Activated CD8-positive, alpha-beta memory T cell treated with anti-CD3 and anti-CD28 coated beads, Interleukin-2, amount 50 U/mL, for 24 hours (primary cell): ENCODE measurements around the gene THAP7.
"Not testable (repeated sequence)": the region's sequence is repeated elsewhere in the genome, so short reads cannot be mapped to it uniquely, and the experiment has no call there.

Source experiments
- DNase-seq: peaks from one replicate; pipeline ENCODE4 v3.0.0-alpha.2; 2020; ENCODE audit errors: extremely low read depth

THAP7 gene

DNA sequence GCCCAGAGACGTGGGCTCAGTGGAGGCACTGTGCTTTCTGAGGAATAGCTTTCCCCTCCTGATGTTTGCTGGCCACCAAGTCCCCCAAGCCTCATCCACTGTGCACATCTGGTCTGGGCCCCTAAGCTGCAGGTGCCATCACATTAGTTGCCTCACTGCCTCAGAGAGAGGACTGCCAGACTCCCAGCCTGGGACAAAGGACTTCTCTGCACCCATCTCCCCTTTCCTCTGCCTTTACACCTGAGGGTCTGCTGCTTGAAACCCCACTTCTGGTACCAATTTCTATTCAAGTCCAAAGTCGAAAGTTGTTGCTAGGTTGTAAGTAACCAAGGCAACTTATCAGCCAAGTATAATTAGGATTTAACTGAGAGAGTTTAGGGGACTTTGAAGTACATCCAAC lies 23.5 kb downstream of the THAP7 start:
- DNase-seq: no peak

DNA sequence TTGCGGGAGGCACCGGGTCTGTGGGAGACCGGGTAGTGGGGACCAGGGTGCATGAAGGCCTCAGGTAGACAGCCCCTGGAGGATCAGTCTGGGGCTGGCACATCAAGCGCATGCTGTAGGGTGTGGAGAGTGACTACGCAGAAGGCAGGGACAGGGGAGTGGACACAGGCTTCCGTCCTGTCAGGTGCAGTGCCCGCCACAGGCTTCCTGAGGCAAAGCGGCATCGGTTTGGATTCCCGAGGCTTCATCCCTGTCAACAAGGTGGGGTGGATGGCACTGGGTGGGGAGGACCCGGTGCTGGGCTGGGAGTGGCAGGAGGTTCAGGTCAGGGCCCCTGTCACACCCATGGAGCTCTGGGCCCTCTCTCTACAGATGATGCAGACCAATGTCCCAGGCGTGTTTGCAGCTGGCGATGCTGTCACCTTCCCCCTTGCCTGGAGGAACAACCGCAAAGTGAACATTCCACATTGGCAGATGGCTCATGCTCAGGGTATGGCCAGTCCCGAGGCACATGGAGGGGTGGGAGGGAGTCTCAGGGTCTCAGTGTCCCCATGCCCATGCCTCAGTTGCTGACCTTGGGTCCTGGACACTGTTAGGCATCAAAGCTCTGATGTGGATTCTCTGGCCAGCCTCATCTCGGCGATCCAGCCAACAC lies 24.3 kb downstream of the THAP7 start:
- DNase-seq: no peak

DNA sequence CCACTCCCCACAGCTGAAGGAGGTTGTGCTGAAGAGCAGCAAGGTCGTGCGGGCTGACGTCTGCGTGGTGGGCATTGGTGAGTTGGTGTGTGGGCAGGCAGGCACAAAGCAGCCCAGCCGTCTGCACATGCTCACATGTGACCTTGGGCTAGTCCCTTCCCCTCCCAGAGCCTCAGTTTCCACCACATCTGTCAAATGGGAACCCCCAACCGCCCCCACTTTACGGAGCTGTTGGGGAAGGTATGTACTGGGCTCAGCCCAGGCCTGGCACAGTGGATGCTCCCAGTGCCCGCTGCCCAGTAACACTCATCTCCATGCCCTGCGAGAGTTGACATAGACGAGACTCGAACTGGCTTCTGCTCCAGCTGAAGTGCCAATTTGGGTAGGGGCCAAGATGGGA lies 24.9 kb downstream of the THAP7 start:
- no peak for DNase-seq

DNA sequence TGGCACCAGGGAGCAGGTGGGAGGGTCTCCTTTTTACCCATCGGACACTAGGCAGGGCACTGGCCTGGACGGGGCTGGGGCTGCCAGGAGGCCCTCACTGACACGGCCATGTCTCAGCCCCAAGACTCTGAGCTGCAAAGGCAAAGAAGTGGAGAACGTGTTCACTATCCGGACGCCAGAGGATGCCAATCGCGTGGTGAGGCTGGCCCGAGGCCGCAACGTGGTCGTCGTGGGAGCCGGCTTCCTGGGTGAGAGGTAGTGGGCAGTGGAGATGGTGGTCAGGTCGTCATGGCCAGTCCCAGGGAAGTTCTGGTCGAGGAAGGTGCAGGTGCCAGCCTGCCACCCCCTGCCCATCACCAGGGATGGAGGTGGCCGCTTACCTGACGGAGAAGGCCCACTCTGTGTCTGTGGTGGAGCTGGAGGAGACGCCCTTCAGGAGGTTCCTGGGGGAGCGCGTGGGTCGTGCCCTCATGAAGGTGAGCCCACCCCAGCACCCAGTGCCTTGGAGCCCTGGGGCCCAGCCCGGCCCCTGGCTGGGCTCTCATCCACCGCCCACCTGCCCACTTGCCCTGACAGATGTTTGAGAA lies 25.5 kb downstream of the THAP7 start:
- DNase-seq: no peak

DNA sequence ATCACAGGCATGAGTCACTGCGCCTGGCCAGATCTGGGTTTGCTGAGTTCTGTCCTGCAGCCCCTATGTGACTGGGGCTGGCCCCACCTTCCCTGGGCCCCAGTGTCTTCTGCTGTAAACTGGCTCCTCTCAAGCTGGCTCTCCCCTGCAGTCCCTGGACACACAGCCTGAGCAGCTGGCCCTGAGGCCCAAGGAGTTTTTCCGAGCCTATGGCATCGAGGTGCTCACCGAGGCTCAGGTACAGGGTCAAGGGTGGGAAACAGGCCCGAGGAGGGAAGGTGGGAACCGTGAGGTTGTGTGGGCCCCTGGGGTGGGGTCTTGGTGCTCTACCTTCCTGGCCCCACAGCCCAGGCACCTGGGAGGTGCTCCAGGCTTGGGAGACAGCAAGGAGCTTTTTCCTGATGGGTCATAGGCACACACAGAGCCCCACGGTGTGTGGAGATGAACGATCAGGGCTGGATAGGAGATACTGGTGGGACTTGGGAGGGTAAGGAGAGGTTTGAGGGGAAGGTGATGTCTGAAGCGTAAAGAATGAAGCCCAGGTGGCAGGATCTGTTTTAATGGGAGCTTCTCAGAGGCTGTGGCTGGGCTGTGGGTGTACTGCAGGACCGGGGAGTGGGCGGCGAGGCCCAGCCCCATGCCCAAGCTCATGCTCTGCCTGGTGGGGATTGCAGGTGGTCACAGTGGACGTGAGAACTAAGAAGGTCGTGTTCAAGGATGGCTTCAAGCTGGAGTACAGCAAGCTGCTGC lies 26.2 kb downstream of the THAP7 start:
- DNase-seq: no peak

DNA sequence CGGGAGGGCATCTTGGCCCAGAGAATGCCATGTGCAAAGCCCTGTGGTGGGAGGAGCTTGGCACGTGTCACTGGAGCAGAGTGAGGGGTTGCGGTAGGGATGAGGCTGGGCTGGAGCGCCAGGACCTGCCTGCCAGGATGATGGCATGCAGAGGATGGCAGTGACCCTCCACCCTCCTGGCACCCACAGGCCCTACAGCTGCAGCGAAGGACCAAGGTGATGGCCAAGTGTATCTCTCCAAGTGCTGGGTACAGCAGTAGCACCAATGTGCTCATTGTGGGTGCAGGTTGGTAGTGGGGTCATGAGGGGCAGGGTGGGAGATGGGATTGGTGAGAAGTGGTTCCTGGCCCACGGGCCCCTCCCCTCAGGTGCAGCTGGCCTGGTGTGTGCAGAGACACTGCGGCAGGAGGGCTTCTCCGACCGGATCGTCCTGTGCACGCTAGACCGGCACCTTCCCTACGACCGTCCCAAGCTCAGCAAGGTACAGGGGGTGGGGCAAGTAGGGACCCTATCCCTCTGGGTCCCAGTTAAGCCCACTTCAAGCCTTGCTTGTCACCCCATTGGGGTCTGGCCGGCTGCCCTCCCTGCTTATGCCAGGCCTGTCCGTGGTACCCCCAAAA lies 27.5 kb downstream of the THAP7 start:
- DNase-seq: no peak

DNA sequence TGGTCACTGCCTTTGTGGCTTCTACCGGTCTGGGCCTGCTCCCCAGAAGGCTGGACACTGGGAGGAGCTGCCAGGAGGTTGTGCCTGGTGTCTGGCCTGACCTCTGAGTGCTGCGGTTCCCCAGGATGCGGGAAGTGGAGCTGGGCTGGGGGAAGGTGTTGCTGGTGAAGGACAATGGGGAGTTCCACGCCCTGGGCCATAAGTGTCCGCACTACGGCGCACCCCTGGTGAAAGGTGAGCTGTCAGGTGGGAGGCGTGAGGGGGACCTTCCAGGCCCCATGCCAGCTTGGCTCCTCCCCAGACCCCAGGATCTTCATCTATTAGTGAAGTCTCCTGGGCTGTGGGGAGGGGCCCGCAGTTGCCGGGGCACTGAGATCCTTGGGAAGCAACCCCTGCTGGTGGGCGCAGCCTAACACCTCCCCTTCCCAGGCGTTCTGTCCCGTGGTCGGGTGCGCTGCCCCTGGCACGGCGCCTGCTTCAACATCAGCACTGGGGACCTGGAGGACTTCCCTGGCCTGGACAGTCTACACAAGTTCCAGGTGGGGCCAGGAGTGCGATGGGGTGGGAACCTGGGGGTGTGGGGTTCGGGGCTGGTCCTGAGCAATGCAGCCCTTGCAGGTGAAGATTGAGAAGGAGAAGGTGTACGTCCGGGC lies 28.2 kb downstream of the THAP7 start:
- no peak for DNase-seq

DNA sequence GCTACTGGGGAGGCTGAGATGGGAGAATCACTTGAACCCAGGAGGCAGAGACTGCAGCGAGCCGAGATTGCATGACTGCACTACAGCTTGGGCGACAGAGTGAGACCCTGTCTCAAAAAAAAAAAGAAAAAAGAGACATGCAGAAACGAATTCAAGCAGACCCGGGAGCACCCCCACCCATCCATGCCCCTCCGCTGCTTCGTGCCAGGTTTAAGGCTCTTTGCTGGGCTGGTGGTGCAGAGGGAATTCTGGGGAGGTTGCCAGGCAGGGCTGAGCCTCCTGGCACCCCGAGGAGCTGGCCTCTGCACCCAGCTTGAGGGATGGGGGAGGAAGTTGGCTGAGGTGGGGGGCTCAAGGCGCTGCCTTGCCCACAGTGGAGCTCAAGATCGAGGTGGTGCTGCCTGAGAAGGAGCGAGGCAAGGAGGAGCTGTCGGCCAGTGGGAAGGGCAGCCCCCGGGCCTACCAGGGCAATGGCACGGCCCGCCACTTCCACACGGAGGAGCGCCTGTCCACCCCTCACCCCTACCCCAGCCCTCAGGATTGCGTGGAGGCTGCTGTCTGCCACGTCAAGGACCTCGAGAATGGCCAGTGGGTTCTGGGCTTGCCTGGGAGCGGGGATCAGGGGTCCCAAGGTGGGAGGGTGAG lies 28.9 kb downstream of the THAP7 start:
- DNase-seq: no peak

DNA sequence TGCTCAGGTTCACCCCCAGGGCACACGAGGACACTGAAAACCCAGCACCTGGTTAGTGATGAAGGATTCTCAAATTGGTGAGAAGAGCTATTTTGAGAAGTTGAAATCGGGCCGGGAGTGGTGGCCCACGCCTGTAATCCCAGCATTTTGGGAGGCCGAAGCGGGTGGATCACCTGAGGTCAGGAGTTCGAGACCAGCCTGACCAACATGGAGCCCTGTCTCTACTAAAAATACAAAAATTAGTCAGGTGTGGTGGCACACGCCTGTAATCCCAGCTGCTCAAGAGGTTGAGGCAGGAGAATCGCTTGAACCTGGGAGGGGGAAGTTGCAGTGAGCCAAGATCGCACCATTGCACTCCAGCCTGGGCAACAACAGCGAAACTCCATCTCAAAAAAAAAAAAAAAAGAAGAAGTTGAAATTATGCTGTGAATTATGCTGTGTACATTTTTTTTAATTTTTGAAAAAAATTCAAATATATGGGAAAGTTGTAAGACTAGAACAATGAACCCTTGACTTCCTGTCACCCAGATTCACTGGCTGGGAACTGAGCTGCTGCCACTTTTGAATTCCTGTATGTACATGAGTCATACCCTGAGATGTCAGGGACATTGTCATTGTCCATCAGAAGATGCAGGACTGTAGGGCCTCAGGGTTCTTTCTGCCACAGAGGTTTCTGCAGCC lies 29.8 kb downstream of the THAP7 start:
- DNase-seq: not testable (repeated sequence)

DNA sequence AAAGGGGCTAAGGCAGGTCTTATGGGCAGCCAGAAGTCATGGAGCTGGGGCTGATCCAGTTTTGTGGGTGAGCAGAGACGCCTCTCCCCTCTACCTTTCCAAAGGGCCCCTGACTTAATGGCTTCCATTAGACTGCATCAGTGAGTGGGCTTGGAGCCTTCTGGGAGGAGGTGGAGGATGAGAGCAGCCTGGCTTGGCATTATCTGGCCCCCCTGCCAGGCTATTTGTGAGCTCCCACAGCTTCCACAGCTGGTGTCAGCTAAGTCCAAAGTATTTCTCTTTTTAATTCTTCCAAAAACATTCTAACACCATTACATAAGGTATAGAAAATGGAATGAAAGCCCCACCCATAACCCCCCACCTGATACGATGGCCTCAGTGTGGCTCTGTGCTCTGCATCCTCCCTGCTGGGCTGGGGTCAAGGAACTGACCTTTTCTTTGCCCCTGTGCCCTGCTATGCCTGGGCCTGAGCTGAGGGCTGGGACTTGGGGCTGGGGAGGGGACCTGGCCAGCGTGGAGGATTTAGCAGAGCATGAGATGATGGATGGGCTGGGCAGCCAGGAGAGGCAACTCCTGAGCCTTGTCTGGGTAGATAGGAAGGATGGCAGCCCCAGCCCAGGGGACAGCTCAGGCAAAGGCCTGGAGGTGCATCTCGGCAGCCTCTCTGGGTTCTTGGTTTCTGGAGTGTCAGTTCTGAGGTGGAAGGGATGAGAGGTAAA lies 30.8 kb downstream of the THAP7 start:
- no peak for DNase-seq

DNA sequence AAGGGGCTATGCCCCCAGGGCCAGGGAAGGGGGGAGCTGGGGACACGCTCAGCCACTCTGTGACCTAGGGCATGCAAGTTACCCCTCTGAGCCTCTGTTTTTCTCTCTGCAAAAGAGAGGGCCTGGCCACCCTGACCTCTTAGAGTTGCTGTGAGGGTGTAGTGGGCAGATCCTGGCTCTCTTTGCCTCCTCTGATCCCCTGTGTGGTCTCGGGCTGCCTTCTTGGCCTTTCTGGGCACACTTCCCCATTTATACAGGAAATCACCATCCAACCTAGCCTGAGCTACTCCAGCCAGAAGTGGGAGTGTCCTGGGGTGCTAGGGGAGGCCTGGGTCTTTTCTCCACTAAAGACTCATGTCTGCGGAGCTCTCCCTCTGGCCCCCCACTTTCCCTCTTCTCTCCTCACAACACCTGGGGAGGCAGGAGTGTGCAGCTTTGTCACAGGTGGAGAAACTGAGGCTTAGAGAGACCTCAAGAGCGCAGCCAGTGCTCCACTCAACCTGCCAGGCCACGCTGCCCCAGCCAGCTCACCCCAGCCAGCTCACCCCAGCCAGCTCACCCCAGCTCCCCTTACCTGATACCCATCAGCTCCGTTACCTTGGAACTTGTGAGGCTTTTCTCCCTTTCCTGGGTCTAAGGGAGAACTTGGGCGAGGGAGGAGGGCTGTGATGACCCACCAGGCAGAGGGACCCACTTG lies 33.5 kb downstream of the THAP7 start:
- no peak for DNase-seq

DNA sequence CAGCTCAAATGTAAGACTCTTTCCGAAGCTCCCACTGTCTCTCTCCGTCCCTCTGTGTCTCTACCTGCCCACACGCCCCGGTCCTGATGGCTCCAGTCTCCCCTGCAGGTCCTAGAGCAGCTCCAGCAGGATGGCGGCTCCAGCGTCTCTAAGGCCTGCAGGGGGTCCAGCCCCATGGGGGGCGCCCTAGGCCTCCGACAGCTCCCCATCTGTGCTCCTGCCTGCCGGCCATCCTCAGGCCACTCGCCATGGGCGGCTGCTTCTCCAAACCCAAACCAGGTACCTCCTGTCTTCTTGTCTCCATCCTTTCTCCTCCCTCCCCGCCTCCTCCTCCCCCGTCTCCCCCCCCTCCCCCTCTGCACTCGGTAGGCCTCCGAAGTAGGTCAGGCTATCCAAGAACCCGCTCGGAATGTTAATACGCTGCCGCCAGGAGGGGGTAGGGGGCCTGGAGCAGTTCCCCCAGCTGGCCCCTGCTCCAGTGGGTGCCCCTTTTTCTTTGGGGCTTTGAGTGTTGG lies 34.2 kb downstream of the THAP7 start:
- DNase-seq: no peak

DNA sequence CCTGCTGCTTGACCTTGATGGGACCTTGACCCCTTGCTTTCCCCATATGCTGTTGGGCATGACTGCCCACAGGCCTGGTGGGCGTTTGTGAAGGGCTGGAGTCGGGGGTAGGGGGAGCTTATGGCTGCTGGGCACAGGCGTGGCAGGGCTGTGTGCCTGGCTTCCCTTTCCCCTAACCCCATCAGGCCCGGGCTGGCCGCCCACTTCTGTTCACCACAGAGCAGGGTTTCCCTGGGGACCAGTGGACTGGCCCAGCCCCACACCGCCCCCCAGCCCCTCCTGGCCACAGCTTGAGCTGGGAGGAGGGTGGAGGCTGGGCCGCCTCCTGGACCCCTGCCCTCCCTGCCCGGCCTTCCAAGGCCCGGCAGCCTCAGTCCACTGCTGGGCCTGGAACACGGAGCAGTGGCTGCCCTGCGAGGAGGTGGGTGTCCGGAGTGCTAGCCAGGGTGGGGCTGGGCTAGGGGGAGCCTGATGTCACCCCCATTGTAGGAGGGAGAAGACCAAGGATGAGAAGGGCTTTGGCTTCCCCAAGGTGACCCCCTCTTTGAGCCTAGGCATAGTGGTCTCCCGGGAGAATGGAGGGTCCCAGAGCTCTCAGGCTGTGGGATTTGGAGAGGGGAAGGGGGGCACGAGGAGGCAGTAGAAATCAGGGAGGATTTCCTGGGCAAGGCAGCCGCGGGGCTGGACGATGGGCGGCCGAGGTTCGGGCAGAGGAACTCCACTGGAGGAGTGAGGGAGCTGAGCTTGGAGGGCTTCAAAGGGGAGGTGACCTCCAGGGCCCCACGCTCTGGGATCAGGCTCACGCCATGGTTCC lies 34.8 kb downstream of the THAP7 start, which contains the start of gene AIFM3:
Gene AIFM3 (plus strand): TSS at position 373 of the 814 bp plus-strand sequence. CDS start 690 bp downstream, outside the sequence.
- no peak for DNase-seq

DNA sequence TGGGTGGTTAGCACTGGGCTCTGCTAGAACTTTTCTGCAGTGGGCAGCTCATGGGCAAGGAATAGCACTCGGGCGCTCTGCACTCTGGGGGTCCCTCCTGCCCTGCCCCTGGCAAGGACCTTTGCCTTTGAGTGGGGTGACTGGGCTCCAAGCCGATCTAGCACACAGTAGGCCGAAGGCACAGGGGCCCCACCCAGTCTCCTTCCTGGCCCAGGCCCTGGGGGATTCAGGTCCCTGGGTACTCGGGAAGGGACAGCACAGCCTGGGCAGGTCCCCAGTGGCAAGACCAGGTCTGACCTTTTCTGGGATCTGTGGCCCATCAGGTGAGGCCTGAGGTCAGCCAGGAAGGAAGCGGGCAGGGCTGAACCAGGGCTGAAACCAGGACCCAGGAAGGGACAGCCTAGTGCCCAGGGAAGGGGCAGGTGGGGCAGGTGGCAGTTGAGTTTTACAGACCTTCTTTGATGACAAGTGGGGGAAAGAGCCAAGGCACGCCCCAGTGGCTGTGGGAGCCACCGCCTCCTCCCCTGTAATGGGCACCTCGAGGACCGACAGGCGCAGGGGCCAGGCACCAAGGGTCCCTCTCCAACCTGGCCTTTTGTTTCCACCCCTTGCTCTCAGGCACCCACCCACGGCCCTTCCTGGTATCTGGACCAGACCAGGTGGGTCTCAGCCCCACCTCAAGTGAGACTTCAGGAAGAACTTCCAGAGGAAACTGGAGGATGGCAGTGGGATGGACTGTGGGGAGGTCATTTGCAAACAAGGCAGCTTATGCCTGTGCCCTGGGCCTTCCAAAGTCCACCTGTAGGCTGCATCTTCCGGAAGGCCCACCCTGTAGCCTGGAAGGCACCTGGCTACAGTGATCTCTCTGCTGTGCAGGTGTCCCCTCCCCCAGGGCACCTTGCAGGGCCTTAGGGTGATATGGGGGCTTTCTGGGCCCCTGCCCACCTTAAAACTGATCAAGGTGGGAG lies 35.7 kb downstream of the THAP7 start:
- no peak for DNase-seq

DNA sequence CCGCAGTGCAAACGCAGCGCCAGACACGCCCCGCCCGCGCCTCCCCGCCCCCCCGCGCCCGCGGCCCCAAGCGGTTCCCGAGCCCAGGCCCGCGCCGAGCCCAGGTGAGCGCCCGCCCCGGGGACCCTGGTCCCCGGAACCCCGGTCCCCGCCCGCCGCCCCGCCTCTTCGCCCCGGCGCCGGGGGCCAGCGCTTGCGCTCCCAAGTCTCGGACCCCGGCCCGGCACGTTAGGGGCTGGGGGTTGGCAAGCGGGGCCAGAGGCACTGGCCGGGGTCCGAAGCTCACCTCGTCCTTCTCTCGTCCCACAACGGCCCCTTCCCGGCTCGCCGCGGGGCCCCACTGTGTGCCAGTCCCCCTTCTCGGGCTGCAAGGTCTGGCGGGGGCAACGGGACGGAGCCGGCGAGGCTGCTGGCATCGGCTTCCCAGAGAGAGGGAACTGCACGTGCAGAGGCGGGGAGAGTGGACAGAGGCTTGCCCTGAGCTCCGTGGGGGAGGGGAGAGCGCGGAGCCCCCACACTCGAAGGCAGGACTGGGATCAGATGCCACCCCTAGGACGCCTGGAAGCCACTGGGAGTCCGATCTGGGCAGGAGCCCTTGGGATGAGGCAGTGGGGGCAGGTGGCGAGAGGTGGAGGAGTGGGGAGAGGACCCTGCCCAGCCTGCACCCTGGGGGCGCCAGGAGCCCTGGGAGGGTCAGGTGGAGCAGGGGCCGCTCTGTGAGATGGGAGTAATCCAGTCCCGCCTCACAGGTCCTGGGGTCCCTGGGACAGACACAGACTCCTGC lies 36.6 kb downstream of the THAP7 start:
- DNase-seq: no peak

DNA sequence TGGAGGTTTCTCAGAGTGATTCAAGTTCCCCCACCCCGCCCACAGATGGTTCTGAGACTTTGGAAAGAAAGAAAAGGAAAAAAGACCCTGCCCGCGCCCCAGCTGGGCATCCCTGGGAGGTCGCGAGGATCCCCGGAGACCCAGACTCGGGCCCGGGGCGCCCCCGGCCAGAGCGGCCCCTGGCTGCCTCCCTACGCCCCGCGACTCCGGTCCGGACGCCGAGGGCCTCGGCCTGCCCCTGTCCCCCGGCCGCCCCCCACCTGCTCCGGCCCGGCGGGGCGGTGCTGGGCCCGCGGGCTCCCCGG lies 37.2 kb downstream of the THAP7 start:
- DNase-seq: no peak
